T follicular helper cell (primary cell): ENCODE measurements around the gene COA3.

Source experiments
- DNase-seq: peaks from one replicate; pipeline ENCODE4 v3.0.0-alpha.2; 2020; ENCODE audit warnings: low read depth
- total RNA-seq, 2 experiments: gene quantifications; one replicate each; lab custom pipeline; 2026; lab: John Stamatoyannopoulos, UW

The COA3 gene, protein sequence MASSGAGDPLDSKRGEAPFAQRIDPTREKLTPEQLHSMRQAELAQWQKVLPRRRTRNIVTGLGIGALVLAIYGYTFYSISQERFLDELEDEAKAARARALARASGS
- 19.3 to 23.5 reads per million in 2 experiments for total RNA-seq

DNA sequence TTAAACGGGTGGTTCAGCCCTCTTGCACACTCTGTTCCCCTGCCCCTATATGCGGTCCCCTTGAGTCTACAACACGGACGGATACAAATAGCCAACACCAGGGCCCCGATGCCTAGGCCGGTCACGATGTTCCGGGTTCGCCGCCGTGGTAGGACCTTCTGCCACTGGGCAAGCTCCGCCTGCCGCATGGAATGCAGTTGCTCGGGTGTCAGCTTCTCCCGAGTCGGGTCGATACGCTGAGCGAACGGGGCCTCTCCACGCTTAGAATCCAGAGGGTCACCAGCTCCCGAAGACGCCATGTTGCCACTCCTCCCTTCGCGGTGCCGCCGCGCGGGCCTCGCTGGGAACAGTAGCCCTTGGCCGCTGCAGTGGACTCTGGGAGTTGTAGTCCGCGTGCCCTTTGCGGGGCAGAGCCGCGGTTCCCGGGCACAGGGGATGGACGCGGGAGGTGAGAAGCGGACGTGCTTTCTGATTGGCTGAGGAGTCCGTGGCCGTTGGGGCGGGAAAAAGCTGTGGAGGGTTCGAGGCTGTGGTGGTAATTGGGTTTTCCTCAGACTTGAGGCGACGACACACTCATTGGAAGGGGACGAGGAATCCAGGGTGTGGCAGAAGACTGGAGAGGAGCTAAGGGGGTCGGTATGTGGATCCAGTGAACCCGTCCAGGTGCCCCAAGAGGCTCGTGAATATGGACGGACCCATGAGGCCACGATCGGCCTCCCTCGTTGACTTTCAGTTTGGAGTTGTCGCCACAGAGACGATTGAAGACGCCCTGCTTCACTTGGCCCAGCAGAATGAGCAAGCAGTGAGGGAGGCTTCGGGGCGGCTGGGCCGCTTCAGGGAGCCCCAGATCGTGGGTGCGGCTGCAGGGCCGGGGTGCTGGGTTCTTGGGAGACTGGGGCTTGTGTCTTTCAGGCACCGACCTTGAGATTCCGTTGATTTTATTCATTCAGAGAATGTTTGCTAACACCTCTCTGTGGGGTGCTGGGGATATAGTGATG lies at the start of gene COA3, which contains the start of gene CNTD1:
Gene COA3, minus strand, starts transcription at position 322 of the 998 bp plus-strand sequence. Its CDS starts 23 bp downstream, at position 299.
Gene CNTD1, plus strand, starts transcription at position 479 of the 998 bp plus-strand sequence. Its CDS starts 207 bp downstream, at position 686.
- peak; percentile 54 for DNase-seq

DNA sequence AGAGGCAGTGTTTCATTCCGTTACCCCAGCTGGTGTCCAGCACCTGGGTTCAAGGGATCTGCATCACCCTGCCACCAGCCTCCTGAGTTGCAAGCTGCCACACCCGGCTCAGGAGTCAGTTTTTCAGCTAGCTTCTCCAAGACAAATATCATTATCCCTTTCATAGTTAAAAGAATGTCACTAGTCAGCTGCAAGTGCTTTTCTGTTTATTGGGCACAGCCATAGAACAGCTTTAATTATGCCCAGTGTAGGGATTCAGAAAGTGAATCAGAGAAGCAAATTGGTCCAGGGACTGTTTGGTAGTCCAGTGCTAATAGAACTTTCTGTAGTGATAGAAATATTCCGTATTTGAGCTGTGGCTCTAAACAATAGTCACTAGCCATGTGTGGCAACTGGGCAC lies 49.6 kb upstream of the COA3 start:
- no peak for DNase-seq

DNA sequence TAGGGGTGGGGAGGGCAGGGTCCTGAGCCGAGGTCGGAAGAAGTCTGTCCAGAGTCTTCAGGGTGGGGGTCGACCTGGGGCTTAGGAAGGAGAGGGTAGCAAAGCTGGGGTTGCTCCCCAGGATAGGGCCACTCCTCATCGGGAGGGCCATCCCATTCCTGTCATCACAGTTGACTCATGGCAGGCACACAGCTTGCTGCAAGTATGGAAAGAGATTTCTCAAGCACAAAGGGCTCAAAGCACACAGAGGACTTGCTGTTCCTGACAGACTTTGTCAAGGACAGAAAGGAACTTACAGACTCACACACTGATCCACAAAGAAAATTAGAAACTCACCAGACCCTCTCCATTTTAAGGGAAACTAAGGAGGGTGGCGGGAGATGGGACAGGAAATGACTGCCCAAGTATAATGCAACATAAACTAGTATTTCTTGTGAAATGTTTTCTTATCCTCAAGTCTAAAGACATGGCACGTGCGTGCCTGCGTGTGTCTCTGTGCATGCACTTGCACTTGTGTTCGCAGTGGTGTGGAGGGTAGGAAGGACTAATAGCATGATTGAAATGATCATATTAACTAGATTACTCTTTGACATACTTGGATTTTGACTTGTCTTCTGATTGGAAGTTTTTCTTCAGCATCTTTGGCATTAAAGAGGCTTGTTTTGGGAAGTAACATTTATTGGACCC lies 48.2 kb upstream of the COA3 start:
- no peak for DNase-seq

DNA sequence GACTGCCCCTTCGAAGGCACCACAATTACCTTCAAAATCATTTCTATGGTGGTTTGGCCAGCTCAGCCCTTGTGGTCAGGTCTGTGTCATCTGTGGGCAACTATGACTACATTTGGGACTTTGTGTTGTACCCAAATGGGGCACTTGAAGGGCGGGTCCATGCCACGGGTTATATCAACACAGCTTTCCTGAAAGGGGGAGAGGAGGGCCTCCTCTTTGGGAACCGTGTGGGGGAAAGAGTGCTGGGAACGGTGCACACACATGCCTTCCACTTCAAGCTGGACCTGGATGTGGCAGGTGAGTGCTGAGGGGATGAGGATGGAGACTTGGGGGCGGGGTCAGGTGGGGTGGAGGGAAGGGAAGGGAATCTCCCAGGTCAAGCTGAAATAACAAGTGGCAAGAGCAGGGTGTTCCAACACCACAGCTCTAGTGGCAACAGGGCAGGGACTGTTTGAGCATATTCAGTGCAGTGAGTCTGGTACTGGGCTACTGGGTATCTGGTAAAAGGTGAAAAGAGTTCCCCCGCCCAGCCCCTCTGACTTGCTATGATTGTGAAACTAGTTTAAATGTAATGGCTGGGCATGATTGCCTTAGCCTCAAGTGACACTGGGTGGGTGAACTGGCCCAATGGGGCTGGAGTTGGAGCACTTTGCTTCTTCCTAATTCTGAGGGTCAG lies 47.6 kb upstream of the COA3 start:
- no peak for DNase-seq

DNA sequence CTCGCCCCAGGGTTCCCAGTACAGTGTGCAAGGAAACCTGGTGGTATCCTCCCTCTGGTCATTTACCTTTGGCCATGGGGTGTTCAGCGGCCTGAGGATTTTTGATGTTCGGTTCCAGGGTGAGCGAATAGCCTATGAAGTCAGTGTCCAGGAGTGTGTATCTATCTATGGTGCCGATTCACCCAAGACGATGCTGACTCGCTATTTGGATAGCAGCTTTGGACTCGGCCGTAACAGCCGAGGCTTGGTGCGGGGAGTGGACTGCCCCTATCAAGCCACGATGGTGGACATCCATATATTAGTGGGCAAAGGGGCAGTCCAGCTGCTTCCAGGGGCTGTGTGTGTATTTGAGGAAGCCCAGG lies 47.0 kb upstream of the COA3 start:
- DNase-seq, result no peak

DNA sequence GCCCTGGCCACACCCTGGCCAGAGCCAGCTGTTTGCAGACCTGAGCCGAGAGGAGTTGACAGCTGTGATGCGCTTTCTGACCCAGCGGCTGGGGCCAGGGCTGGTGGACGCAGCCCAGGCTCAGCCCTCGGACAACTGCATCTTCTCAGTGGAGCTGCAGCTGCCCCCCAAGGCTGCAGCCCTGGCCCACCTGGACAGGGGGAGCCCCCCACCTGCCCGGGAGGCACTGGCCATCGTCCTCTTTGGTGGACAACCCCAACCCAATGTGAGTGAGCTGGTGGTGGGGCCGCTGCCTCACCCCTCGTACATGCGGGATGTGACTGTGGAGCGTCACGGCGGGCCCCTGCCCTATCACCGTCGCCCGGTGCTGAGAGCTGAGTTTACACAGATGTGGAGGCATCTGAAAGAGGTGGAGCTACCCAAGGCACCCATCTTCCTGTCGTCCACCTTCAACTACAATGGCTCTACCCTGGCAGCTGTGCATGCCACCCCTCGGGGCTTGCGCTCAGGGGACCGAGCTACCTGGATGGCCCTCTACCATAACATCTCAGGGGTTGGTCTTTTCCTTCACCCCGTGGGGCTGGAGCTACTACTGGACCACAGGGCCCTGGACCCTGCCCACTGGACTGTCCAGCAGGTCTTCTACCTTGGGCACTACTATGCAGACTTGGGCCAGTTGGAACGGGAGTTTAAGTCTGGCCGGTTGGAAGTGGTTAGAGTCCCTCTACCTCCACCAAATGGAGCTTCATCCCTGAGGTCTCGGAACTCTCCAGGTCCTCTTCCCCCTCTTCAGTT lies 46.5 kb upstream of the COA3 start:
- no peak for DNase-seq

DNA sequence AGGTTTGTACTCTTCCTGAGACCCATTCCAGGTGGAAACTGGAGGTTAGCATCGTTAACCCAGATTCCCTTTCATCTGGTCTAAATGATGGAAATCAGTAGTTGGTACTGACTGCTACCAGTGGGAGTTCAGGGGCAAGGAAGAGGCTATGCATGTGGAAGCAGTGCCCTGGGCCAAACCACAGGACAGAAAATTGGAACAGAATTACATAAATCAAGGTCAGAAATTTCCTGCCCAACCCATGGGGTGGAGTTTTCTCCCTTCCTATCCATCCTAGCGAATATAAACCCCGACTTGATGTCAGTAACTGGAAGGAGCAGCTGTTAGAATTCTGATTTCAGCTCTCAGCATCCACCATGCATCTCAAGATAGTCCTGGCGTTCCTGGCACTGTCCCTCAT lies 45.8 kb upstream of the COA3 start, which contains the start of gene AOC2:
Gene AOC2, plus strand, starts transcription at position 310 of the 400 bp plus-strand sequence. Its CDS starts 47 bp downstream, at position 357.
- DNase-seq, result no peak

DNA sequence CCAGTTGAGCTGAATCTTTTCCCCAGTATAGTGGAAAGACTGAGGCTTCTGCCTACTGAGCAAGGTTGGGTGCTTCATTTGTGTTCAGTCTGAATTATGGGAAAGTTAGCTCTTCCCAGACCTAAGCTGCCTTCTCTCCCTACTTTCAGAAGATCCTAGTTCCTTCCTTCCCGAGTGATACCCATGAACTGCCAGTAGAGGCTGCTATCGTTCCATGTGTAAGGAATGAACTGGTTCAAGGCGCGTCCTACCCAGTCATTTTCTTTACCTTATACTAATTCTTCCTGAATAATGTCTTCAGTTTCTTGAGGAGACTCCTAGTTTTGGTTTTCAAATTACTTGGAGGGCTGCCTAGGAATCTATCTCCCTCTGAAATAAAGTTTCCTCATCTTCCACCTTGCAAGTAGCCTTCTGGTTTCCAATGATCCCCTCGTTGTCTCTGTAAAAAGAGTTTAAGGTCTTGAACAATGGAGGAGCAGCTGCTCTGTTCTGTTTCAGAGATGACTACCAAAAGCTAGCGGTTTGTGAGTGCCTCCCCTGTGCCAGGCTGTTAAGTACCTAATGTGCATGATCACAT lies 44.9 kb upstream of the COA3 start:
- no peak for DNase-seq

DNA sequence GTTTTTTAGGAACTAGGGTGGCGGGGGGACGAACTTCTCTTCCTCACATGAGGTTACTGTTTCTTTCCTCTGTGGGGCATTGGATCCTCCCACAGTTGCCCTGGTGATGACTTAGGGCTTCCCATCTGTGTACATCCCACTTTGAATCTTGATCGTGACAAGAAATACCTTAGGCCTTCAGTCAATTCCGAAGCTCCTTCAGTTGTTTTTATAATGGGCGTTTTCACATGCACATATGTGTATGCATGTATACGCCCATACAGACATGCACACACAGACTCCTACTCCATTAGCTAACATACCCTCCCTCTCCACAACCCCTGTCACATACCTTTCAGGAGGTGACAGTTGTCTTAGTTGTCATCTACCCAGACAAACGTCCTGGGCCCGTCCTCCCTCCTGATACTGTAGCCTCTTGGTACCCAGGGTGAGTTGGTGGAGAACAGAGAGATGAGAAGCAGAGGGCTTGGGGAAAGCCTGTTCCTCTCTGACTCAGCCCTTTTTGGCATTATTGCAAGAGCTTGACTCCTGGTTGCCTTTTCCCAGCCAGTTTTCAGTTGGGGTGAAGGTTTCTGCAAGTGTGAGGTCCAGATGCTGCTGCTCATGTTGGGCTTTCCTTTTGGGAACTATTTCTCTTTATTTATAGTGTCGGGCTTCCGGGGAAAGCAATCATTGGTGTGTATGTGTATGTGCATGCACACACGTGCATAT lies 43.6 kb upstream of the COA3 start:
- no peak for DNase-seq

DNA sequence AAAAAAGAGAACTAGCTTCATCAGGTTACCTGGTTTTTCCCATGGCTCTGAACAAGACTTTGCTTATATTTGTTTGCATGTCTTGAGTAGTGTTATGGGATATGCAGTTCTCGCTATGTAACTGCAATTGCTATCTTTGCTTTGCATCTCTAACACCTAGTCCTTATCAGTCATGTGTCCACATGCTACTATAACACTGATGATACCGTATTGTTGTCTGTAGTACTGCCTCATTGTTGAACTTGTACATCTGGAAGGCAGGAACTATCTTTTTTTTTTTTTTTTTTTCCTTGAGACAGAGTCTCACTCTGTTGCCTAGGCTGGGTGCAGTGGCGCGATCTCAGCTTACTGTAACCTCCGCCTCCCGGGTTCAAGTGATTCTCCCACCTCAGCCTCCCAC lies 37.2 kb upstream of the COA3 start:
- no peak for DNase-seq

DNA sequence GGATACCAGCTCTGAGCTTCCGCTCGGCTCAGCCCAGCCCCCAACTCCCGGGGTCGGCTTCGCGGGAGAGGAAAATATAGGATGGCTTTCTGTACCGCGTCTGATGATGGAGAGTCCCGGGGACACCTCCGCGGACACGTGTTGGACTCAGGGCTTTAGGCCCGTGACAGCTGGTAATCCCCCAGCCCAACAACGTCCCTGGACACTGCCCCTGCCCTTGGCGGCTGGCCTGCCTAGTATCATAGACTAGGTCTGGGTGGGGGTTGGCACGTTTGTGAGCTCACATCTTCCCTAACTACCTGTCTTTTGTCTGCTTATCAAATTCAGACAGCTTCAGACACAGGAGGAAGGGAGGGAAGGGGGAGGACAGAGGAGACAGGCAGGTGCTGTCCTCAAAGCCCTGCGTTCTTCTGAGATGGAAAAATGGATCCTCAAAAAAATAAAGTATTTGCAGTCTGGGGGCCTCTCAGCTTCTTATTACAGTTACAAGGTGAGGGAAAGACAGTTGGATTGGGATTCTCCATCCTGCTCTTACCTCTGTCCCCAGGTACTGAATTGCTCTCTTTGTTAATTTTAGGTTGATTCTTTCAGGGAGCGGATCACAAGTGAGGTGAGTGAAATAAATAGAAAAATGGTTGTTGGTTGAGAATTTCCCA lies 35.4 kb upstream of the COA3 start:
- no peak for DNase-seq

DNA sequence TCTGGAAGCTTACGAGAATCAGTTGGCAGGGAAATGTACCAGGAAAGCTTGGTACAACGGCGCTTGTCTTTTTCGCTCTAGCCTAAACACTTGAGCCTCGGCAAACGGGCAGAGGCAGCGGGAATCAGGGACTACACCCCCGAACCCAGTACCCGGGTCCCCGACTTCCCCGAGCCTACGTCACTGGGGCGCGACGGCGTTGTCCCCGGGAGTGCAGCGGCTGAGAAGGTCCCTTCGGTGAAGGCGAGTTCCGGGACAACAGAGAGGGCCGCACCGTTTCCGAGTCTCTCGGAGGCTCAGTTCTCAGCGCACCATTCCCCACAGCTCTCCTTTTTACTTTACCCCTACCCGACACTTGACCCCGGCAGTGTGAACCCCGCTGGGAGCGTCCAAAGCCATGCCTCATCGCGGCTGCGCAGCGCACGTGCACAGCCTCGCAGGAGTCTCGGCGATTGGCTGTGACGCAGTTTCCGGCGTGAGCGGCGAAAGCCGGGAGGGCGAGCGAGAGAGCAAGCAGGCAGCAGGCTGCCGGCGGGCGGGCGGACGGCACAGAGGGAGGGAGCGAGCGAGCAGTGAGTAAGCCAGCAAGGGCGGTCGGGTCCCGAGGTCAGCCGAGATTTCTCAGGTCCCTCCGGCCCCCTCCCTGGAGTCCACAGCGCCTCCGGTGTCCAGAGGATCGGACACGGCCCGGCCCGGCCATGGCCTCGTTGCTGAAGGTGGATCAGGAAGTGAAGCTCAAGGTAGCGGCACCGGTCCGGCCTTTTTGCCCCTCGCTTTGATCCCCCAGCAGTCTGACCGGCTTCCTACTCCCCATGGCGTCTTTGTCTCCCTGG lies 34.6 kb upstream of the COA3 start, which contains the start of gene PSME3:
Gene PSME3, plus strand, starts transcription at position 464 of the 833 bp plus-strand sequence. Its CDS starts 235 bp downstream, at position 699.
- peak; percentile 83 for DNase-seq

DNA sequence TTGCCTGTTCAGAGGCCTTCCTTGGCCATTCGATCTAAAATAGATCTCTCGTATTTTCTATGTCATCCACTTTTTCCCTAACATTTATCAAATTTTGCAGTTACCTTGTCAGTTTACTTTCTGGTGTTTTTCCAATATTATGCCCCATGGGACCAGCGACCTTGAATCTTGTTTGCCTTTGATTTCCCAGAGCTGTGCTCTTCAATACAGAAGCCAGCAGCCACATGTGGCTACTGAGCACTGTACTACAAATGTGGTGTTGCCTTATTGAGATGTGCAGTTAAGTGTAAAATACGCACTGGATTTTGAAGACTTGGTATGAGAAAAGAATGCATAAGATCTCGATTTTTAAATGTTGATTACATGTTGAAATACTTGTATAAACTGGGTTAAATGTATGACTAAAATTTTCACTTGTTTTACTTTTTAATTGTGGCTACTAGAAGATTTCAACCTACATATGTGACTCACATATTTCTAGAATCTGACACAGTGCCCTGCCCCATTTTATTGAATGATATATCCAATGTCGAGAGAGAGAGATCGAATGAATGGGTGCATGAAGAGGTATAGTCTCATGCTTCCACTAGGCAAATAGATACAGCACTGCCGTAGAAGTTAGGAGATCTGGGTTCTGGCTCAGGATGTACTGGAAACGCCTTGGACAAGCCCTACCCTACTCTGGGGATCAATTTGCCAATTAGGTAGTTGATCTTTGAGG lies 33.9 kb upstream of the COA3 start:
- no peak for DNase-seq

DNA sequence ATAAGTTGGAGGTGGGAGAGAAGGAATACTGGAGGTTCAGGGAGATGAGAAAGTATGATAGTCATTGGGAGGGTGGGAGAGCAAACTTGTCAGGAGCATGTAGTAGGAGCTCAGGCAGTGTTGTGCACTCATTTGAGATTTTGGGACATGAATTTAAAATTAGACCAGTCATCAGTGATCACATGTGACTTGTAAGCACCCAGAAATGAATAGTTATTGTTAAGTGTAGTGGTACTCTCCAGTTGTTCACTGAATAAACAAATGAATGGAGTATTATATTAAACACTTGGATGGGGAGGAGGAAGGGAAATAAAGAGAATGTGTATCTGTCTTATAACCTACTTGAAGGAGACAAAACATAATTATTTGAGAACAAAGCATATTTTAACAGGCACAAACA lies 32.5 kb upstream of the COA3 start:
- no peak for DNase-seq

DNA sequence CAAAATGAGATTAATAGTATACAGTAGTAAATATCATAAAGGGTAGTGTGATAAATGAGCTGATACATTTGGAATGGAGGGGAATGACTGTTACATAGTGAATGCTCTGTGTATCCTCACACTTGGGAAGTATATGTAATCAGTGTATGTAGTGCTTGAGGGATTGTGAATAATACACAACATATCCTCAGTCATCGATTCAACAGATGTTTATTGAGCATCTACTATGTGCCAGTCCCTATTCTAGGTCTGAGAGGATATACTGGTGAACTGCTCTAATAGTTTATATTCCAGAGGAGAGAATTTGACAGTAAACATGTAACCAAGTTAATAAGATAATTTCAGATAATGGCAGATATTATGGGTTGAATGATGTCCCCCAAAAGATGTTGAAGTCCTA lies 29.0 kb upstream of the COA3 start:
- DNase-seq, result no peak

DNA sequence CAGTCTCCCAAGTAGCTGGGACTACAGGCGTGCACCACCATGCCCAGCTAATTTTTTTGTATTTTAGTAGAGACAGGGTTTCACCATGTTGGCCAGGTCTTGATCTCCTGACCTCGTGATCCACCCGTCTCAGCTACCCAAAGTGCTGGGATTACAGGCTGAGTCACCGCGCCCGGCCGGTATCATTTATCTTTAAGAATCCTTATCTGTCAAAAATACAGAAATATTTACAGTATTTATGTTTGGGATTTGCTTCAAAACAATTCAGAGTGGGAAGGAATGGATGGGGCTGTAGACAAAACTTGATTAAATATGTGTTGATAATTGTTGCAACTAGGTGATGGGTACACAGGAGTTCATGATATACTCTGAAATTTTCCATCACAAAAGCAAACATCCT lies 22.7 kb upstream of the COA3 start:
- DNase-seq, result no peak

DNA sequence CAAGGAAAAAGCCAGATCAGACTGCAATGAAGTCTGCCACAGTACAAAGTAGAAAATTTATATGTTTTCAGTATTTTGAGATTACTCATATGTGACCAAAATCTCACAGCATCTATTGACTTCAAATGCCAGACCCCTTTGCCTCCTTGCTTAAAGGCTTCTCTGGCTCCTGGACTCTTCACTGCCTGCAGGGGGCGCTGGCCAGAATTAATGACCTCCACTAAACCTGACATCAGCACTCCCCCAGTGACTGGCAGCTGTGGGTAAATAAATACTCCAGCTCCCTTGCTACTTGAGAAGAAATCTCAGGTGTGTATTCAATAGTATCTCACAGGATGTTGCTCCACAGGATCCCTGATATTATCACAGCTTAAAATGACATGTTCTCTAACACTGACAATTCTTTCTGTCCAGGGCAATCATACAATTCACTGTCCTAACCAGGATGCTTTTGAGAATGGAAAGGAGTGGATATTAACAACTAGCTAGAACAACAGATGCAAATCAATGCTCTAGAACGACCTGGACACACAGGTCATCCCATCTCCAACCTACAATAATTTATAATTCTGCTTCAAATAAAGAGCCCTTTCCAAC lies 21.5 kb upstream of the COA3 start:
- DNase-seq, result peak; percentile 47
